Coronary artery (tissue), 2 donors: Measurements from ENCODE around the gene SLC5A9.
"Not testable (repeated sequence)": the region's sequence is repeated elsewhere in the genome, so short reads cannot be mapped to it uniquely, and the experiment has no call there.

Experiments used
- DNase-seq: peaks from one replicate; pipeline ENCODE4 v3.0.0-alpha.2; 2017; ENCODE audit warnings: low spot score
- H3K27ac ChIP-seq, 2 donors: fragments of 200-600 bp; sonication (generic); one replicate each; pipeline ENCODE4 v1.5.1; 2016 to 2019
- H3K4me3 ChIP-seq: fragments of 200-600 bp; sonication (generic); 2 replicates; pipeline ENCODE4 v1.5.1; 2016; ENCODE audit warnings: mild to moderate bottlenecking, moderate library complexity
- CTCF ChIP-seq: fragments of 200-600 bp; sonication (generic); IDR thresholded peaks from one replicate; pipeline ENCODE4 v1.5.1; 2019; ENCODE audit warnings: antibody characterized with exemption

Gene SLC5A9

GRCh38 chr1:48266576-48266975, 44.1 kb downstream of the SLC5A9 start:
- H3K27ac ChIP-seq, result no peak overlapping the region
- no peak for TF ChIP-seq CTCF
- no peak overlapping the region for H3K4me3 ChIP-seq
- DNase-seq, result no peak

DNA sequence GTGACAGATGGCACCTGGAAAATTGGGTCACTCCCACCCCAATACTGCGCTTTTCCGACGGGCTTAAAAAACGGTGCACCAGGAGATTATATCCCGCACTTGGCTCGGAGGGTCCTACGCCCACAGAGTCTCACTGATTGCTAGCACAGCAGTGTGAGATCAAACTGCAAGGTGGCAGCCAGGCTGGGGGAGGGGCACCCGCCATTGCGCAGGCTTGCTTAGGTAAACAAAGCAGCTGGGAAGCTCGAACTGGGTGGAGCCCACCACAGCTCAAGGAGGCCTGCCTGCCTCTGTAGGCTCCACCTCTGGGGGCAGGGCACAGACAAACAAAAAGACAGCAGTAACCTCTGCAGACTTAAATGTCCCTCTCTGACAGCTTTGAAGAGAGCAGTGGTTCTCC, 54.9 kb downstream of the SLC5A9 start:
- not testable (repeated sequence) for H3K4me3 ChIP-seq, DNase-seq, H3K27ac ChIP-seq

GRCh38 chr1:48282329-48282728, 59.8 kb downstream of the SLC5A9 start:
- not testable (repeated sequence) for H3K27ac ChIP-seq, DNase-seq, H3K4me3 ChIP-seq

GRCh38 chr1:48284696-48285420, 62.3 kb downstream of the SLC5A9 start:
- not testable (repeated sequence) for H3K4me3 ChIP-seq, H3K27ac ChIP-seq, DNase-seq

DNA sequence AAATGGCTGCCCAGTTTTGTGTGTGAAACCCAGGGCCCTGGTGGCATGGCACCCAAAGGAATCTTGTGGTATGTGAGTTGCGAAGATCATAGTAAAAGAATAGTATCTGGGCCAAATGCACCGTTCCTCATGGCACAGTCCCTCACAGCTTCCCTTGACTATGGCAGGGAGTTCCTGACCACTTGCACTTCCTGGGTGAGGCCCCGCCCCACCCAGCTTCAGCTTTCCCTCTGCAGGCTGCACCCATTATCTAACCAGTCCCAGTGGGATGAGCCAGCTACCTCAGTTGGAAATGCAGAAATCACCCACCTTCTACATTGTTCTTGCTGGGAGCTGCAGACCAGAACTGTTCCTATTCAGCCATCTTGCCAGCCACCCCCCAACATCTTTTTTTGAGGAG, 63.0 kb downstream of the SLC5A9 start:
- Histone ChIP-seq H3K27ac (no peak overlapping the region), H3K4me3 (no peak overlapping the region)
- DNase-seq, result no peak
- TF ChIP-seq CTCF, result no peak

DNA sequence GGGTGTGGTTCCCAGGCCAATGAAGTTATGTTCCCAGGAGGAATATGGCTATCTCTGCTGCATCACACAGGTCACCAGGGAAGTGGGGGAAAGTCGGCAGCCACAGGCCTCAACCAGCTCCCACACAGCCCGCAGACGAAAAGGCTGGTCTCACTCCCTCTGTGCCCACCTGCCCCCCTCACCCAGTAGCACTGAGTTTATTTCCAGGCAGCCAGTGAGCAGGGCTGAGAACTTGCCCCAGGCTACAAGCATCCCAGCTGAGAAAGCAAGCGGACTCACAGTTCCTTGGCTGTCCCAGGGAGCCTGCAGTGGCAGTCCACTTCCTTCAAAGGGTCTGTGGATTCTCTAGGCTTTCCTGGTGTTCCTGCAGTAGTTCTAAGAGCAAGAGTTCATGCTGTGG, 68.9 kb downstream of the SLC5A9 start:
- Histone ChIP-seq H3K27ac (no peak overlapping the region), H3K4me3 (no peak overlapping the region)
- DNase-seq, result no peak
- TF ChIP-seq CTCF, result no peak

DNA sequence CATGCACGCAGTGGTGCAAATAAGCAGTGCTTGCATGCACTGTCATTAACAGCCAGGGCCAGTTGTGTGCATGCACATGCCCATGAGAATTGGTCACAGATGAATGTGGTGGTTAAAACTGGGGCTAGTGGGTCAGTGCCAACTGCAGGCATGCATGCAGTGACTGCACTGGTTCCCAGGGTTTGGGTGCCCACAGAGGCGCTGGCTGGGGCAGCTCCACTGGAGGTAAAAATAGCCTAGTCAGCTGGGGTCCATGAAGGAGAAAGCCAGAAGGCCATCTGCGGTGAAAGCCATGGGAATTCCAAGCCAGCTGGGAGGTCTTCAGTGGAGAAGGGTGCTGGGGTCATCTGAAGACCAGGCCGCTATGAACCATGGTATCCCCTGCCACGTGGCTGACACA, 70.2 kb downstream of the SLC5A9 start:
- H3K4me3 ChIP-seq, result no peak overlapping the region
- H3K27ac ChIP-seq, result no peak overlapping the region
- no peak for DNase-seq
- TF ChIP-seq CTCF, result no peak

GRCh38 chr1:48294094-48294493, 71.6 kb downstream of the SLC5A9 start:
- H3K27ac ChIP-seq, H3K4me3 ChIP-seq, DNase-seq: not testable (repeated sequence)

DNA sequence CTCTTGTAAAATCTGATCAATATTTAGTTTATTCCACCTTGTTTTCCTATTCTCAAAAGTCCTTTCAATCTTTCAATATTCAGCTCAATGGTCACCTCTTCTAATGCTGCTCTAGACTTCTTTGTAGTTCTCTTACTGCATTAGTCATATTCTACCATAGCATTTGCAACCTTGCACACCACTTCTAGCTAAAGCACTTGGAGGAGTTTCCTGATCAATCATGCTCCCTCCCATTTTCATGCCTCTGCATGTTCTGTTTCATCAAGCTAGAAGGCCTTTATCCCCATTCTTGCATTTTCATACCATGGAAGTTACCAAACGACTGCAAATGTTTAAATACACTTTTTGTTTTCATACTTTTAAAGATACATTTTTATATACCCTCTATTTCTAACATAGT, 72.1 kb downstream of the SLC5A9 start:
- no peak for TF ChIP-seq CTCF
- no peak overlapping the region for H3K4me3 ChIP-seq
- no peak for DNase-seq
- no peak overlapping the region for H3K27ac ChIP-seq
